SK-N-SH treated with all-trans-retinoic acid at 6 μM for 48 hours (cell line): ENCODE results near the gene GAP43.
"Not testable (repeated sequence)": the region's sequence is repeated elsewhere in the genome, so short reads cannot be mapped to it uniquely, and the experiment has no call there.

Experiments used
- ATAC-seq: fragments of 200-7000 bp; cut with Tn5 transposase; 3 replicates; pipeline ENCODE4 v1.9.1; 2020; ENCODE audit warnings: mild to moderate bottlenecking, moderate library complexity
- BACH2 ChIP-seq: fragments of 250-450 bp; sonication (Bioruptor Pico); IDR thresholded peaks from 2 replicates; pipeline ENCODE4 v1.9.0; 2021; ENCODE audit warnings: mild to moderate bottlenecking, borderline replicate concordance
- CSDC2 ChIP-seq: fragments of 250-450 bp; sonication (Bioruptor Pico); IDR thresholded peaks from 2 replicates; pipeline ENCODE4 v1.5.0; 2020; ENCODE audit warnings: mild to moderate bottlenecking, moderate library complexity
- ESRRG ChIP-seq: fragments of 250-450 bp; sonication (Bioruptor Pico); IDR thresholded peaks from 2 replicates; pipeline ENCODE4 v1.6.1; 2021; ENCODE audit warnings: mild to moderate bottlenecking
- GLIS3 ChIP-seq: fragments of 250-450 bp; sonication (Bioruptor Pico); IDR thresholded peaks from 2 replicates; pipeline ENCODE4 v1.5.0; 2020; ENCODE audit warnings: mild to moderate bottlenecking, moderate library complexity
- ISL1 ChIP-seq: fragments of 250-450 bp; sonication (Bioruptor Pico); IDR thresholded peaks from 2 replicates; pipeline ENCODE4 v2.1.2; 2022; ENCODE audit warnings: mild to moderate bottlenecking, moderate library complexity
- OSR1 ChIP-seq: fragments of 250-450 bp; sonication (Bioruptor Pico); IDR thresholded peaks from 2 replicates; pipeline ENCODE4 v1.8.0; 2022; ENCODE audit warnings: moderate library complexity, mild to moderate bottlenecking, inconsistent platforms
- PPARA ChIP-seq: fragments of 250-450 bp; sonication (Bioruptor Pico); IDR thresholded peaks from 2 replicates; pipeline ENCODE4 v1.5.0; 2020; ENCODE audit warnings: mild to moderate bottlenecking, borderline replicate concordance
- RARB ChIP-seq: fragments of 250-450 bp; sonication (Bioruptor Pico); IDR thresholded peaks from 2 replicates; pipeline ENCODE4 v1.8.0; 2021; ENCODE audit warnings: mild to moderate bottlenecking, moderate library complexity
- SNAI2 ChIP-seq: fragments of 250-450 bp; sonication (Bioruptor Pico); IDR thresholded peaks from 2 replicates; pipeline ENCODE4 v1.5.0; 2020; ENCODE audit warnings: mild to moderate bottlenecking, moderate library complexity
- TOX ChIP-seq: fragments of 250-450 bp; sonication (Bioruptor Pico); IDR thresholded peaks from 2 replicates; pipeline ENCODE4 v1.8.0; 2021; ENCODE audit warnings: mild to moderate bottlenecking, moderate library complexity, borderline replicate concordance
- ZC3H10 ChIP-seq: fragments of 250-450 bp; sonication (Bioruptor Pico); IDR thresholded peaks from 2 replicates; pipeline ENCODE4 v1.5.1; 2021; ENCODE audit warnings: mild to moderate bottlenecking, moderate library complexity
- ZFP3 ChIP-seq: fragments of 250-450 bp; sonication (Bioruptor Pico); IDR thresholded peaks from 2 replicates; pipeline ENCODE4 v1.5.0; 2020; ENCODE audit warnings: mild to moderate bottlenecking, moderate library complexity
- ZFP30 ChIP-seq: fragments of 450-650 bp; formaldehyde crosslinking; IDR thresholded peaks from 2 replicates; pipeline ENCODE4 v1.5.0; 2022; ENCODE audit warnings: mild to moderate bottlenecking, moderate library complexity
- ZNF70 ChIP-seq: fragments of 450-650 bp; formaldehyde crosslinking; IDR thresholded peaks from 2 replicates; pipeline ENCODE4 v1.5.0; 2020; ENCODE audit warnings: mild to moderate bottlenecking, moderate library complexity
- ZNF8 ChIP-seq: fragments of 450-650 bp; formaldehyde crosslinking; IDR thresholded peaks from 2 replicates; pipeline ENCODE4 v1.5.0; 2020; ENCODE audit warnings: mild to moderate bottlenecking, moderate library complexity
- TF ChIP-seq, protein P1 (sequence below): fragments of 250-450 bp; sonication (Bioruptor Pico); IDR thresholded peaks from 2 replicates; pipeline ENCODE4 v1.5.1; 2021; ENCODE audit warnings: mild to moderate bottlenecking, moderate library complexity
- TF ChIP-seq, protein P2 (sequence below): fragments of 250-450 bp; sonication (Bioruptor Pico); IDR thresholded peaks from 2 replicates; pipeline ENCODE4 v1.8.0; 2021; ENCODE audit warnings: low read depth, mild to moderate bottlenecking, moderate library complexity, borderline replicate concordance
- TF ChIP-seq, protein P3 (sequence below): fragments of 250-450 bp; sonication (Bioruptor Pico); IDR thresholded peaks from 2 replicates; pipeline ENCODE4 v1.5.1; 2020; ENCODE audit warnings: low read depth, mild to moderate bottlenecking, moderate library complexity
- TF ChIP-seq, protein P4 (sequence below): fragments of 250-450 bp; sonication (Bioruptor Pico); IDR thresholded peaks from 2 replicates; pipeline ENCODE4 v1.5.0; 2020; ENCODE audit warnings: mild to moderate bottlenecking, moderate library complexity
- TF ChIP-seq, protein P5 (sequence below): fragments of 250-450 bp; sonication (Bioruptor Pico); IDR thresholded peaks from 2 replicates; pipeline ENCODE4 v1.8.0; 2020; ENCODE audit warnings: mild to moderate bottlenecking, moderate library complexity, borderline replicate concordance

Gene GAP43

DNA sequence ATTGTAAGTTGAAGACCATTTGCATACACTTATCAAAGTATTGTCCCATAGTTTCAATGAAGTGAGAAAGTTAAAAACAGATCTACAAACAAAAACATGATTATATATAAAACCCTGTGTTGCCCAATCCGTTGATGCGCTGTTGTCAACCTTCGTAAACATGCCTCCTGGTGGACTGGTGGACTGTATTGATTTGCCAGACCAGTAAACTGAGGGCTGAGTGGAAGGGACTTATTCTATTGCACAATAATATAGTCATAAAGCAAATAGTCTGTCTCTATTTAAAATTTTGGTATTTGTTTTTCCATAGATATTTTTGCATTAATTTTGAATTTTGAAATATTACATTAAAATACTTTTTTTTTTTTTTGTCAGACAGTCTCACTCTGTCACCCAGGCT, 102.5 kb downstream of the GAP43 start:
- no peak for ATAC-seq
- TF ChIP-seq ZFP30 (no peak), SNAI2 (CRISPR knock-in tag) (no peak), RARB (CRISPR knock-in tag) (no peak), ISL1 (CRISPR knock-in tag) (no peak)
- TF ChIP-seq, all 23 proteins: peak for 0

DNA sequence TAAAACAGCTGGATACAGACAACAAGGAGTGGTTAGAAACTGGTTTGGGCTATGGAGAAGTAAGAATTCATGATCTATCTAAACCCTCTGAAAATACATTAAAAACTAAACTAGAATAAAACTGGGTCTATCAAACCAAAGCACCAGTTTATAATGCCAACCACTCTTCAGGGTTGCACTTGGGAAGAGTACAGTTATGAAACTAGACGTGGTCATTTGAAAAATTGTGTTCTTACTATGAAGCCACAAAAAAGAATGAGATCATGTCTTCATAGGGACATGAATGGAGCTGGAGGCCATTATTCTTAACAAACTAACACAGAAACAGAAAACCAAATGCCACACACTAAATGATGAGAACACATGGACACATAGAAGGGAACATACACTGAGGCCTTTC, 103.8 kb downstream of the GAP43 start:
- no peak for ATAC-seq
- TF ChIP-seq CSDC2 (CRISPR knock-in tag) (no peak), BACH2 (CRISPR knock-in tag) (no peak), ZFP3 (CRISPR knock-in tag) (no peak), RARB (CRISPR knock-in tag) (no peak), ZNF8 (CRISPR knock-in tag) (no peak), ZC3H10 (CRISPR knock-in tag) (no peak), PPARA (CRISPR knock-in tag) (no peak), ZNF70 (CRISPR knock-in tag) (no peak), SNAI2 (CRISPR knock-in tag) (no peak), GLIS3 (CRISPR knock-in tag) (no peak), OSR1 (CRISPR knock-in tag) (no peak), ISL1 (CRISPR knock-in tag) (no peak)
- TF ChIP-seq, protein P1, sequence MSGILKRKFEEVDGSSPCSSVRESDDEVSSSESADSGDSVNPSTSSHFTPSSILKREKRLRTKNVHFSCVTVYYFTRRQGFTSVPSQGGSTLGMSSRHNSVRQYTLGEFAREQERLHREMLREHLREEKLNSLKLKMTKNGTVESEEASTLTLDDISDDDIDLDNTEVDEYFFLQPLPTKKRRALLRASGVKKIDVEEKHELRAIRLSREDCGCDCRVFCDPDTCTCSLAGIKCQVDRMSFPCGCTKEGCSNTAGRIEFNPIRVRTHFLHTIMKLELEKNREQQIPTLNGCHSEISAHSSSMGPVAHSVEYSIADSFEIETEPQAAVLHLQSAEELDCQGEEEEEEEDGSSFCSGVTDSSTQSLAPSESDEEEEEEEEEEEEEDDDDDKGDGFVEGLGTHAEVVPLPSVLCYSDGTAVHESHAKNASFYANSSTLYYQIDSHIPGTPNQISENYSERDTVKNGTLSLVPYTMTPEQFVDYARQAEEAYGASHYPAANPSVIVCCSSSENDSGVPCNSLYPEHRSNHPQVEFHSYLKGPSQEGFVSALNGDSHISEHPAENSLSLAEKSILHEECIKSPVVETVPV: no peak
- TF ChIP-seq, protein P2, sequence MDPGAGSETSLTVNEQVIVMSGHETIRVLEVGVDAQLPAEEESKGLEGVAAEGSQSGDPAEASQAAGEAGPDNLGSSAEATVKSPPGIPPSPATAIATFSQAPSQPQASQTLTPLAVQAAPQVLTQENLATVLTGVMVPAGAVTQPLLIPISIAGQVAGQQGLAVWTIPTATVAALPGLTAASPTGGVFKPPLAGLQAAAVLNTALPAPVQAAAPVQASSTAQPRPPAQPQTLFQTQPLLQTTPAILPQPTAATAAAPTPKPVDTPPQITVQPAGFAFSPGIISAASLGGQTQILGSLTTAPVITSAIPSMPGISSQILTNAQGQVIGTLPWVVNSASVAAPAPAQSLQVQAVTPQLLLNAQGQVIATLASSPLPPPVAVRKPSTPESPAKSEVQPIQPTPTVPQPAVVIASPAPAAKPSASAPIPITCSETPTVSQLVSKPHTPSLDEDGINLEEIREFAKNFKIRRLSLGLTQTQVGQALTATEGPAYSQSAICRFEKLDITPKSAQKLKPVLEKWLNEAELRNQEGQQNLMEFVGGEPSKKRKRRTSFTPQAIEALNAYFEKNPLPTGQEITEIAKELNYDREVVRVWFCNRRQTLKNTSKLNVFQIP (CRISPR knock-in tag): no peak
- TF ChIP-seq, protein P3, sequence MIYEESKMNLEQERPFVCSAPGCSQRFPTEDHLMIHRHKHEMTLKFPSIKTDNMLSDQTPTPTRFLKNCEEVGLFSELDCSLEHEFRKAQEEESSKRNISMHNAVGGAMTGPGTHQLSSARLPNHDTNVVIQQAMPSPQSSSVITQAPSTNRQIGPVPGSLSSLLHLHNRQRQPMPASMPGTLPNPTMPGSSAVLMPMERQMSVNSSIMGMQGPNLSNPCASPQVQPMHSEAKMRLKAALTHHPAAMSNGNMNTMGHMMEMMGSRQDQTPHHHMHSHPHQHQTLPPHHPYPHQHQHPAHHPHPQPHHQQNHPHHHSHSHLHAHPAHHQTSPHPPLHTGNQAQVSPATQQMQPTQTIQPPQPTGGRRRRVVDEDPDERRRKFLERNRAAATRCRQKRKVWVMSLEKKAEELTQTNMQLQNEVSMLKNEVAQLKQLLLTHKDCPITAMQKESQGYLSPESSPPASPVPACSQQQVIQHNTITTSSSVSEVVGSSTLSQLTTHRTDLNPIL: no peak
- TF ChIP-seq, protein P4, sequence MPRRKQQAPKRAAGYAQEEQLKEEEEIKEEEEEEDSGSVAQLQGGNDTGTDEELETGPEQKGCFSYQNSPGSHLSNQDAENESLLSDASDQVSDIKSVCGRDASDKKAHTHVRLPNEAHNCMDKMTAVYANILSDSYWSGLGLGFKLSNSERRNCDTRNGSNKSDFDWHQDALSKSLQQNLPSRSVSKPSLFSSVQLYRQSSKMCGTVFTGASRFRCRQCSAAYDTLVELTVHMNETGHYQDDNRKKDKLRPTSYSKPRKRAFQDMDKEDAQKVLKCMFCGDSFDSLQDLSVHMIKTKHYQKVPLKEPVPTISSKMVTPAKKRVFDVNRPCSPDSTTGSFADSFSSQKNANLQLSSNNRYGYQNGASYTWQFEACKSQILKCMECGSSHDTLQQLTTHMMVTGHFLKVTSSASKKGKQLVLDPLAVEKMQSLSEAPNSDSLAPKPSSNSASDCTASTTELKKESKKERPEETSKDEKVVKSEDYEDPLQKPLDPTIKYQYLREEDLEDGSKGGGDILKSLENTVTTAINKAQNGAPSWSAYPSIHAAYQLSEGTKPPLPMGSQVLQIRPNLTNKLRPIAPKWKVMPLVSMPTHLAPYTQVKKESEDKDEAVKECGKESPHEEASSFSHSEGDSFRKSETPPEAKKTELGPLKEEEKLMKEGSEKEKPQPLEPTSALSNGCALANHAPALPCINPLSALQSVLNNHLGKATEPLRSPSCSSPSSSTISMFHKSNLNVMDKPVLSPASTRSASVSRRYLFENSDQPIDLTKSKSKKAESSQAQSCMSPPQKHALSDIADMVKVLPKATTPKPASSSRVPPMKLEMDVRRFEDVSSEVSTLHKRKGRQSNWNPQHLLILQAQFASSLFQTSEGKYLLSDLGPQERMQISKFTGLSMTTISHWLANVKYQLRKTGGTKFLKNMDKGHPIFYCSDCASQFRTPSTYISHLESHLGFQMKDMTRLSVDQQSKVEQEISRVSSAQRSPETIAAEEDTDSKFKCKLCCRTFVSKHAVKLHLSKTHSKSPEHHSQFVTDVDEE: no peak
- TF ChIP-seq, protein P5, sequence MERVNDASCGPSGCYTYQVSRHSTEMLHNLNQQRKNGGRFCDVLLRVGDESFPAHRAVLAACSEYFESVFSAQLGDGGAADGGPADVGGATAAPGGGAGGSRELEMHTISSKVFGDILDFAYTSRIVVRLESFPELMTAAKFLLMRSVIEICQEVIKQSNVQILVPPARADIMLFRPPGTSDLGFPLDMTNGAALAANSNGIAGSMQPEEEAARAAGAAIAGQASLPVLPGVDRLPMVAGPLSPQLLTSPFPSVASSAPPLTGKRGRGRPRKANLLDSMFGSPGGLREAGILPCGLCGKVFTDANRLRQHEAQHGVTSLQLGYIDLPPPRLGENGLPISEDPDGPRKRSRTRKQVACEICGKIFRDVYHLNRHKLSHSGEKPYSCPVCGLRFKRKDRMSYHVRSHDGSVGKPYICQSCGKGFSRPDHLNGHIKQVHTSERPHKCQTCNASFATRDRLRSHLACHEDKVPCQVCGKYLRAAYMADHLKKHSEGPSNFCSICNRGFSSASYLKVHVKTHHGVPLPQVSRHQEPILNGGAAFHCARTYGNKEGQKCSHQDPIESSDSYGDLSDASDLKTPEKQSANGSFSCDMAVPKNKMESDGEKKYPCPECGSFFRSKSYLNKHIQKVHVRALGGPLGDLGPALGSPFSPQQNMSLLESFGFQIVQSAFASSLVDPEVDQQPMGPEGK: no peak
- TF ChIP-seq, all 23 proteins: peak for 0

DNA sequence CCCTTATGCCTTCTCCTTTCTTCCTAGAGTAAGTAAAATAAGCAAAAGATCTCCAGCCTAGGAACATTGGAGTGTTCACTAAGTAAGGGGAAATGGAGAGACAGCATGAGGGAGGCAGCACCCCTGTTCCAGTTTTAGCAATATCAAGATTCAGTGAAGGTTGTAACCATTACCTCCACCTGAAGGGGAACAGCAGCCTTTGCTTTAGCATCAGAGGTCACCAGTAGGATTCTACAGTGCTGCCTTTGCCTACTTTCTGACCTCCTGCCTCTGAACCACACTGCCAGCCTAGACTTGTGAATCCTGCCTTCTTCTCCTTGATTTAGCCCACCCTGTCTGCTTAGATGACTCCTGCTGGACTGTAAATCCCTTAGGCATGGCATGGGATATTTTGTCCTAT, 104.7 kb downstream of the GAP43 start:
- TF ChIP-seq OSR1 (CRISPR knock-in tag) (no peak), ESRRG (no peak), CSDC2 (CRISPR knock-in tag) (no peak), TOX (no peak)
- TF ChIP-seq, protein P1: no peak
- TF ChIP-seq, protein P5: no peak
- TF ChIP-seq, all 23 proteins: peak for 0
- no peak for ATAC-seq

DNA sequence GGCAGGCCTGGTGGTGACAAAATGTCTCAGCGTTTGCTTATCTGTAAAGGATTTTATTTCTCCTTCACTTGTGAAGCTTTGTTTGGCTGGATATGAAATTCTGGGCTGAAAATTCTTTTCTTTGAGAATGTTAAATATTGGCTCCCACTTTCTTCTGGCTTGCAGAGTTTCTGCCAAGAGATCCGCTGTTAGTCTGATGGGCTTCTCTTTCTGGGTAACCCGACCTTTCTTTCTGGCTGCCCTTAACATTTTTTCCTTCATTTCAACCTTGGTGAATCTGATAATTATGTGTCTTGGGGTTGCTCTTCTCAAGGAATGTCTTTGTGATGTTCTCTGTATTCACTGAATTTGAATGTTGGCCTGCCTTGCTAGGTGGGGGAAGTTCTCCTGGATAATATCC, 113.0 kb downstream of the GAP43 start:
- not testable (repeated sequence) for ATAC-seq
